H9 (cell line): Measurements from ENCODE around the gene MAD1L1. TPM values are rescaled to one million over a fixed set of nuclear protein-coding genes. Genes with fewer than 3 reads are reported as not detected.

Experiments used
- DNase-seq: peaks from one replicate; pipeline ENCODE4 v3.0.0-alpha.2; 2017
- H2AFZ ChIP-seq: one replicate; pipeline ENCODE4 v1.6.1; 2013; ENCODE audit warnings: mild to moderate bottlenecking, low read length, control low read depth, moderate library complexity
- H2AK5ac ChIP-seq: 2 replicates; pipeline ENCODE4 v1.6.1; 2013; ENCODE audit warnings: low read length, control low read depth, mixed read lengths; ENCODE audit not compliant: insufficient read length
- H2BK120ac ChIP-seq: one replicate; pipeline ENCODE4 v1.6.1; 2013; ENCODE audit warnings: low read depth, mild to moderate bottlenecking, low read length, control low read depth, inconsistent platforms; ENCODE audit not compliant: poor library complexity, severe bottlenecking
- H2BK12ac ChIP-seq: 2 replicates; pipeline ENCODE4 v1.6.1; 2013; ENCODE audit warnings: low read length, control low read depth, mixed read lengths, low read depth; ENCODE audit not compliant: insufficient read length
- H2BK15ac ChIP-seq: 2 replicates; pipeline ENCODE4 v1.6.1; 2013; ENCODE audit warnings: low read depth, low read length, control low read depth
- H2BK20ac ChIP-seq: one replicate; pipeline ENCODE4 v1.6.1; 2013; ENCODE audit warnings: low read depth, mild to moderate bottlenecking, low read length, control low read depth, inconsistent platforms; ENCODE audit not compliant: poor library complexity, severe bottlenecking
- H2BK5ac ChIP-seq: 2 replicates; pipeline ENCODE4 v1.6.1; 2013; ENCODE audit warnings: low read length, control low read depth, mixed read lengths; ENCODE audit not compliant: insufficient read length
- H3K14ac ChIP-seq: 2 replicates; pipeline ENCODE4 v1.6.1; 2013; ENCODE audit warnings: low read length, control low read depth; ENCODE audit not compliant: insufficient read depth
- H3K18ac ChIP-seq: 2 replicates; pipeline ENCODE4 v1.6.1; 2013; ENCODE audit warnings: low read depth, mild to moderate bottlenecking, mixed read lengths, low read length, control low read depth; ENCODE audit not compliant: insufficient read length
- H3K23ac ChIP-seq: 2 replicates; pipeline ENCODE4 v1.6.1; 2013; ENCODE audit warnings: low read length, control low read depth, mixed read lengths, low read depth; ENCODE audit not compliant: insufficient read length
- H3K23me2 ChIP-seq: 2 replicates; pipeline ENCODE4 v1.6.1; 2013; ENCODE audit warnings: low read depth, mild to moderate bottlenecking, mixed read lengths, low read length, control low read depth; ENCODE audit not compliant: insufficient read length, poor library complexity, severe bottlenecking
- H3K27ac ChIP-seq: 2 replicates; pipeline ENCODE4 v1.5.1; 2013; ENCODE audit warnings: low read length, control low read depth, mixed read lengths, low read depth; ENCODE audit not compliant: insufficient read length
- H3K27me3 ChIP-seq: 2 replicates; pipeline ENCODE4 v1.6.1; 2013; ENCODE audit warnings: low read length, control low read depth, inconsistent platforms; ENCODE audit not compliant: insufficient read depth
- H3K4ac ChIP-seq: 2 replicates; pipeline ENCODE4 v1.6.1; 2013; ENCODE audit warnings: low read depth, mild to moderate bottlenecking, control low read depth, inconsistent platforms, low read length, moderate library complexity
- H3K4me1 ChIP-seq: 2 replicates; pipeline ENCODE4 v1.6.1; 2013; ENCODE audit warnings: low read length, control low read depth, inconsistent platforms; ENCODE audit not compliant: insufficient read depth
- H3K4me2 ChIP-seq: 2 replicates; pipeline ENCODE4 v1.6.1; 2013; ENCODE audit warnings: low read length, control low read depth, mixed read lengths; ENCODE audit not compliant: insufficient read length, insufficient read depth
- H3K56ac ChIP-seq: 2 replicates; pipeline ENCODE4 v1.6.1; 2013; ENCODE audit warnings: low read depth, mild to moderate bottlenecking, mixed read lengths, low read length, control low read depth; ENCODE audit not compliant: insufficient read length
- H3K79me1 ChIP-seq: 2 replicates; pipeline ENCODE4 v1.6.1; 2013; ENCODE audit warnings: low read depth, mild to moderate bottlenecking, moderate library complexity, low read length, control low read depth, inconsistent platforms; ENCODE audit not compliant: insufficient read depth, poor library complexity, severe bottlenecking
- H3K79me2 ChIP-seq: 2 replicates; pipeline ENCODE4 v1.6.1; 2013; ENCODE audit warnings: low read length, control low read depth, inconsistent platforms; ENCODE audit not compliant: insufficient read depth
- H3K9ac ChIP-seq: 2 replicates; pipeline ENCODE4 v1.6.1; 2013; ENCODE audit warnings: low read length, control low read depth, mixed read lengths; ENCODE audit not compliant: insufficient read length; ENCODE audit errors: extremely low read depth
- H3K9me3 ChIP-seq: one replicate; pipeline ENCODE4 v1.6.1; 2013; ENCODE audit warnings: low read depth, low read length, inconsistent platforms; ENCODE audit not compliant: control insufficient read depth
- H3T11ph ChIP-seq: one replicate; pipeline ENCODE4 v1.6.1; 2013; ENCODE audit warnings: mild to moderate bottlenecking, low read length, control low read depth, inconsistent platforms
- H4K20me1 ChIP-seq: one replicate; pipeline ENCODE4 v1.6.1; 2013; ENCODE audit not compliant: control insufficient read depth, insufficient read length, insufficient read depth
- H4K5ac ChIP-seq: 2 replicates; pipeline ENCODE4 v1.6.1; 2013; ENCODE audit warnings: low read depth, mild to moderate bottlenecking, mixed read lengths, low read length, control low read depth; ENCODE audit not compliant: insufficient read length
- H4K8ac ChIP-seq: replicated peaks from 2 replicates; pipeline ENCODE4 v1.6.1; 2013; ENCODE audit warnings: low read length, control low read depth, mixed read lengths, low read depth; ENCODE audit not compliant: insufficient read length
- H4K91ac ChIP-seq: 2 replicates; pipeline ENCODE4 v1.6.1; 2013; ENCODE audit warnings: low read depth, mild to moderate bottlenecking, moderate library complexity, mixed read lengths, low read length, control low read depth; ENCODE audit not compliant: insufficient read length
- H3K27ac Mint-ChIP-seq, 3 experiments: 2 replicates in 2 of 3; 3 replicates in 1 of 3; pipeline ENCODE4 v1.8.0; 2020 to 2021; ENCODE audit warnings: mixed read lengths in 3 of 3, mild to moderate bottlenecking in 1 of 3, moderate library complexity in 1 of 3
- H3K27me3 Mint-ChIP-seq: 2 replicates; pipeline ENCODE4 v1.8.0; 2021; ENCODE audit warnings: low read depth, mild to moderate bottlenecking, moderate library complexity, mixed read lengths
- H3K36me3 Mint-ChIP-seq, 3 experiments: 2 replicates in 2 of 3; 3 replicates in 1 of 3; pipeline ENCODE4 v1.8.0; 2020 to 2021; ENCODE audit warnings: low read depth in 3 of 3, mixed read lengths in 3 of 3; ENCODE audit not compliant: insufficient read depth in 1 of 3
- H3K4me1 Mint-ChIP-seq, 2 experiments: 2 replicates each; pipeline ENCODE4 v1.8.0; 2020; ENCODE audit warnings: mixed read lengths in 2 of 2
- H3K4me3 Mint-ChIP-seq, 2 experiments: 2 replicates in 1 of 2; 3 replicates in 1 of 2; pipeline ENCODE4 v1.8.0; 2020 to 2021; ENCODE audit warnings: mild to moderate bottlenecking in 2 of 2, mixed read lengths in 2 of 2, moderate library complexity in 1 of 2
- H3K9me3 Mint-ChIP-seq, 2 experiments: 2 replicates in 1 of 2; 3 replicates in 1 of 2; pipeline ENCODE4 v1.8.0; 2020; ENCODE audit warnings: mild to moderate bottlenecking in 2 of 2, mixed read lengths in 2 of 2, moderate library complexity in 1 of 2
- WGBS: extraction: QIAGEN DNeasy Blood & Tissue Kit; methylation state at CpG from one replicate; pipeline ENCODE4 v1.1.7; 2013; ENCODE audit warnings: missing lambda C conversion rate, low lambda C conversion rate, mixed read lengths; ENCODE audit not compliant: insufficient read length; ENCODE audit errors: extremely low coverage; 5-methylcytosine and 5-hydroxymethylcytosine counted together
- total RNA-seq: library from RNA; stranded (reverse); gene quantifications from 2 replicates; pipeline ENCODE4 v1.2.1, GENCODE V29; 2021
- TF ChIP-seq, protein P1 (sequence below): fragments of 200-600 bp; sonication (generic); conservative IDR thresholded peaks from 3 replicates; pipeline ENCODE4 v1.8.0; 2021; ENCODE audit warnings: antibody characterized with exemption, mild to moderate bottlenecking

The MAD1L1 gene
- total RNA-seq, 1 experiment from 2014 or later = 39.0 TPM

- Mint-ChIP-seq H3K27me3 (no peaks in the 10 kb centered on the region; the same call in 1 of the 2 replicates), H3K4me3 (no peak overlapping the region), H3K36me3 (peaks cover 5 to 12% (median 7%) of the 10 kb centered on the region in 3 experiments; a peak in 4 of 7 replicates), H3K27ac (peak overlapping the region in 1 of 3 experiments; percentile 14; a peak in 2 of 7 replicates), H3K9me3 (peaks cover 4 to 9% of the 10 kb centered on the region in 2 experiments; a peak in 4 of 5 replicates), H3K4me1 (peaks cover 0 to 5% of the 10 kb centered on the region in 2 experiments; a peak in 1 of 4 replicates)
- no peak overlapping the region for H3K27ac ChIP-seq
- no peaks in the 10 kb centered on the region for H3K27me3 ChIP-seq
- no peak overlapping the region for H3K9ac ChIP-seq
- no peaks in the 10 kb centered on the region for H3K79me1 ChIP-seq
- no peak overlapping the region; the same call in 1 of the 2 replicates for H3K14ac ChIP-seq
- no peak overlapping the region for H3K18ac ChIP-seq
- no peak overlapping the region for H2BK15ac ChIP-seq
- no peak overlapping the region for H3K23ac ChIP-seq
- no peak overlapping the region for H4K8ac ChIP-seq
- no peaks in the 10 kb centered on the region for H3K4me1 ChIP-seq
- H3K56ac ChIP-seq = no peak overlapping the region
- no peak overlapping the region for H3T11ph ChIP-seq
- H2BK12ac ChIP-seq = no peak overlapping the region
- no peak overlapping the region for H2BK120ac ChIP-seq
- H3K23me2 ChIP-seq = no peaks in the 10 kb centered on the region
- no peaks in the 10 kb centered on the region for H4K20me1 ChIP-seq
- no peak for DNase-seq
- H2AK5ac ChIP-seq = no peak overlapping the region
- no peaks in the 10 kb centered on the region for H3K79me2 ChIP-seq
- H2BK5ac ChIP-seq = no peak overlapping the region
- H3K4ac ChIP-seq = no peak overlapping the region
- no peaks in the 10 kb centered on the region for H3K9me3 ChIP-seq
- no peak overlapping the region for H3K4me2 ChIP-seq
- TF ChIP-seq, protein P1, sequence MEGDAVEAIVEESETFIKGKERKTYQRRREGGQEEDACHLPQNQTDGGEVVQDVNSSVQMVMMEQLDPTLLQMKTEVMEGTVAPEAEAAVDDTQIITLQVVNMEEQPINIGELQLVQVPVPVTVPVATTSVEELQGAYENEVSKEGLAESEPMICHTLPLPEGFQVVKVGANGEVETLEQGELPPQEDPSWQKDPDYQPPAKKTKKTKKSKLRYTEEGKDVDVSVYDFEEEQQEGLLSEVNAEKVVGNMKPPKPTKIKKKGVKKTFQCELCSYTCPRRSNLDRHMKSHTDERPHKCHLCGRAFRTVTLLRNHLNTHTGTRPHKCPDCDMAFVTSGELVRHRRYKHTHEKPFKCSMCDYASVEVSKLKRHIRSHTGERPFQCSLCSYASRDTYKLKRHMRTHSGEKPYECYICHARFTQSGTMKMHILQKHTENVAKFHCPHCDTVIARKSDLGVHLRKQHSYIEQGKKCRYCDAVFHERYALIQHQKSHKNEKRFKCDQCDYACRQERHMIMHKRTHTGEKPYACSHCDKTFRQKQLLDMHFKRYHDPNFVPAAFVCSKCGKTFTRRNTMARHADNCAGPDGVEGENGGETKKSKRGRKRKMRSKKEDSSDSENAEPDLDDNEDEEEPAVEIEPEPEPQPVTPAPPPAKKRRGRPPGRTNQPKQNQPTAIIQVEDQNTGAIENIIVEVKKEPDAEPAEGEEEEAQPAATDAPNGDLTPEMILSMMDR = no peak
- H2BK20ac ChIP-seq = no peak overlapping the region
- H4K91ac ChIP-seq = no peak overlapping the region
- no CpG with 5 or more reads among the region's 9 CpGs for WGBS
- H2AFZ ChIP-seq = no peak overlapping the region
- H4K5ac ChIP-seq = no peak overlapping the region
These were observed 300.8 kb downstream of the MAD1L1 start for GRCh38 chr7:1931951-1932270.
